NOMO-1 treated with dmso at 0.1 percent for 144 hours (cell line): ENCODE data around the gene ITPKB.
"Not testable (repeated sequence)": the region's sequence is repeated elsewhere in the genome, so short reads cannot be mapped to it uniquely, and the experiment has no call there.

Source experiments
- DNase-seq: peaks from one replicate; lab custom pipeline; 2025; ENCODE audit not compliant: unreplicated experiment; lab: John Stamatoyannopoulos, UW

Gene ITPKB

DNA sequence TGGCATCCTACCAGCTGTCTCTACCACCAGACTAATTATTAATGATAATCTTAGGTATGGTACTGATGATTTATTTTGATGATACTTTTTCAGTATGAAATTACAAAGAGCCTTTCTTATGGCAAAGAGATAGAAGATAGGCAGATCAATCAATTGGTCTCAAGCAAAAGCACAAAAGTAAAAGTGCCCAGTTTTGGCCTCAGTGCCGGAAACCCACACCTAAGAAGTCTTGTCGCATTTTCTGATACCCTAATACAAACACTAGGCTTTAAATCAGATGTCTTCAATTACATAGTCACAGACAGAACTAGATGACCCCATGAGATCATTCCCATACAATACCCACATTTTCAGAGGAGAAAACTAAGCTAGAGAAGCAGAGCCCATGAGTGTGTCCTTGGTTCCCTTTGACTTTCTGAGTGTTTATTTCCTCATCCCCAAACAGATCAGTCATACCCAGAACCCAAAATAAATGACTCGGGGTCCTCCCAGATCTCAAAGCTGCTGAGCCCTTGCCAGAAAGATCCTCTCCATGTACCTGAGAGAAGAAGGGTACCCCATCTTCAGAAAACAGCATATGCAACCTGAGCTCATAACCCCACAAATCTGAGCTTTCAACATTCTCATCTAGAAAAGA lies 7.7 kb downstream of the ITPKB start:
- no peak for DNase-seq

DNA sequence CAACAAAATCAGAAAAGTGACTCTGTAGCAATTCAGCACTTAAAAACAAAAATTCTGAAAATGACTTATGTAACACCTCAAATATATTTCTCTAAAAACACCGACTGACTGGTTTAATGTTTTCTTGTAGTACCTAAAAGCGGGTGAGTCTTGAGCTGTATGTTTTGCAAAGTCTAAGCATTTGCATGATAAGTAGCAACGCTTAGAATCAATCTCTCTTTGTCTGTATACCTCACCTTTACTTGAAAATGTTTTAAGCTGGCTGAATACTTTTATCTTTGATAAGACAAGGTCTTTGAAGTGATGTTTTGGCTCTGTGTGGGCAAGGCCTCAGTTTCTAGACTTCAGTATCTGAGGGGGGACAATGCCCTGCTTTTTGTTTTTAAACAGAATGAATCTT lies 8.2 kb downstream of the ITPKB start:
- no peak for DNase-seq

DNA sequence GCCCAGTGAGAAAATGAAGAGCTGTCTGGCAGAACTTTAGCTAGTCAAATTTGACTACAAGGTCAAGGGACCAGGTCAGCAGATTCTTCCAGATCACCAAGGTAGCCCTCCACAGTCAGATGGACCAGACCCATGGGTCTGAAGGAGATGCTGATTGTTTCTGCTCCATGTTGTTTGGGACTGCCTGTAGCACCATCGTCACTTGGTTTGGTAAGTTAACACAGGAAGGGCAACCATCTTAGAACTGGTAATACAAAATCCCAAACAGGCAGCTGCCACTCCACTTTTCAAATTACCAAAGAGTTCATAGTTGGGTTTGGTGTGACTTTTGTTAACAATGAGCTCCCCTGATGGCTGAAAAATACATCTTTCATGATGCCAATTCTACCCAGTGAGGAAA lies 9.0 kb downstream of the ITPKB start:
- DNase-seq = no peak

DNA sequence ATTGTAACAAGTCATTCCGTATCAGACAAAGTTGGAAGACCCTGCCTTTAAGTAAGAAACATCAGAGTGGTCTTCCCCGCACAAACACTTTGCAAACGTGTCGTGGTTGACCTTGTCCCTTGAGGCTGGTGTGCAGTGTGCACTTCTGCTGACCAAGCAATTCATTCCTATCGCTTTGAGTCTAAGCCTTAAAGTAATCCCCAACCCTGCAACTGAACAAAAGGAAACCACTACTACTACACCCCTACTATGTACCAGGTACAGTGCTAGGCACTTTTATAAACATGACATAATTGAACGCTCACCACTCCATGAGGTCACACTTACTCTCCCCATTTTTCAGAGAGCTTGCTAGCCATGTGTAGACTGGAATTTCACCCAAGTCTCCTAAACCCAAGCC lies 10.6 kb downstream of the ITPKB start:
- no peak for DNase-seq

DNA sequence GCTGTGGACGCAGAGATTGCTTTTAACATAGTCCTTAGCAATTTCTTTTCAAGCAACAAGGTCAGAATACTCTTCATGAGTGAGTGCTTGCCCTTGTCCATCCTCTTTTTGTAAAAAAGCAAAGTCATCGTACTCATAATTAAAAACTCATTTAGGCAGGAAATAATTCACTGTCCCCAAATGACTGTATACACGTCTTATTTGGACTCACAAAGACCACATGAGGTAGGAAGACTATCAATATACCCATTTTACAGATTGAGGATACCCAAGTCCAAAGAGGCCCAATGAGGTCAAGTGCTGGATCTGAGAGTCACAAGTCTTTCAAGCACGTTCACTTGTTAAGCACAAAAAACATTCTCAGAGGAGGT lies 13.2 kb downstream of the ITPKB start:
- DNase-seq = no peak

DNA sequence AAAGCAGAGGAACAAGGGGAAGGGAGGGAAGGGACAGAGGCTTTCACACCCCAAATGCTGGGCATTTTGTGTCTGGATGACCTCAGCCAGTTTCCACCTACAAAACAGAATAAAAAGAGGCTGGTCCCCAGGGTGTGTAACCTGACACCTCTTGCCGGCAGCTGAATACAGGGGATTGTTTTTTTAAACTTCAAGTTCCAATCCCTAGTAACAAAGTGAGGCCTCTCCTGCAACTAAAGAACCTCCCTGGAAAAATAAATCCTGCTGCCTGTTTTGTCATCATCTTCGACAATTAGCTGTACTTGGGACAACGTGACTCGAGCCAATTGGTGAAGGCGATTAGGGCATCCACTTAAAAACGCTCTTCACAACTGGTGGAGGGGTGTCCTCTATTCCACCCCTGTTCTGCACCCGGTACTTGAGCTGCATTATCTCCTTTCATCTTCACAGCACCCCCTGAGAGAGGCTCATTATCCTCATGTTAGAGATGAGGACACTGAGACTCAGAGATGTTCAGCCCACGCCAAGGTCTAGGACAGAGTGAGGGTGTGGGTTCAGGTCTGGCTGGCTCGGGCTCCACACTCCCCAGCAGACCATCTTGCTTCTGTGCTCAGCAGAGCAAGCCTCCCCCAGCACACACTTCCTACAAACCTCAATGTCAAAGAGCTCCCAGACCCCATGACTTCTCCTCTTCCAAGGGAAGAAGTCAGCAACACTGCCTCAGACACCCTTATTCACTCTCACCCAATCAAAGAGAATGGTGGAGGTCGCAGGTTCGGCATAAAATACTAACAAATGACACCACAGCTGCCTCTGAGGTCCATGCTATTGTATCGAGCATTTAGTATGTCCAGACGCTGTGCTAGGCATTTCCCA lies 15.2 kb downstream of the ITPKB start:
- no peak for DNase-seq

DNA sequence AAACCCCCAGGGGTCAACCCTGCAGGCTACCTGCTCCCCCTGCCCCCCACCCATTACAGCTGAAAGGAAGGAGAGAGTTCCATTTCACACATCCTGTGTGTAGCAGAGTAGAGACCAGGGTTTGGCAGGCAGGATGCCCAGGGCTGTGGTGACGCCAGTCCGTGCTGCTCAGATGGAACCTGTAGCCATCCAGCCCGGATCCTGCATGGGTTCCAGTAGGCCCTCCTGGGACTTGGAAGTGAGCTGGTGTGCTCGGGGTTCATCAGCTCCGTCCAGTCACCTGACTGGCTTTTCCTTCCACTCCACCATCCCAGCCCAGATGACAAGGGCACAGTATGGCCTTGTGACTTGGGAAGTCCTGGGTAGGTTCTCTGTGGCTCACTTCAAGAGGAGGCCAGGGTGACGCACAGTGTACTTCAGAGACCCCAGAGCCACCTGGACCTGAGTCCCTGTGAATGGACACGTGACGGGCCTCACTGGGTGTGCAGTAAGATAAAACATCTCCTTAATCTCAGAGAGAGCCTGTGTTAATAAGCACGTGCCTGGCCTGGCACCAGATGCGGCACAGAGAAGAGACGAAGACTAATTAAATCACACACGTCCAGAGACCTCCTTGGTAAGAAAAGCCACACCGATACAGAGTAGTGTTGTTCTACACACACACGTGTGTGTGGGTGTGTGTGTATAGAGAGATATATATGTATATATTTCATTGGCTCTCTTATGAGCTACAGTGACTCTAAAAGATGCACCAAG lies 16.0 kb downstream of the ITPKB start:
- no peak for DNase-seq

DNA sequence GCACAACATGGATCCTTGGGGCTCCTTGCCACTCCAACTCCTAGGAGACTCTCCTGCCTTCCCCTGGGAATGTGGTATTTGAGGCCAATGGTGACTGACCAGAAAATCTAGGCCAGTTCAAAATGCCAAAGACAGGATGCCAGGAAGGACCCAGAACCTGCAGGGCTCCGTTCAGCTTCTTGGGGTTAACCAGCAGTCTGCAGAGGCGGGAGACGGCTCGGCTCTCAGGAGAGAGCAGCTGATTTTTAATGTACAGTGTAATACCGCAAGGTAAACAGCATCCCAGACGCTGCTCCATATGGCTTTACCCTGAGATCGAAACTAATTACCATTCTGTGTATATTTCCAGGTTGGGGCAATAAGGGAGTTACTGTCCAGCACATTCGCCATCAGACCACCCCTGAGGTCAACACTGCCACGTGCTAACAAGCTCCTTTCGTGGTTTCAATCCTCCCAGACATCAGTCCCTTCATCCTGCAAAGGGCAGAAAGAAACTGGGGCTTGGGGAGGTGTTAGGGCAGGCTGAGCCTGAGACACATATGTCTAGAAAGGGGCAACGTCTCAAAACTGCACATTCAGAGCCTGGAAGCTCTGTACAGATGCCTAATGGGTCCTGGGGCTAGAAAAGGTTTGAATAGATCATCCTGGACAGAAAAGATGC lies 16.7 kb downstream of the ITPKB start:
- no peak for DNase-seq

DNA sequence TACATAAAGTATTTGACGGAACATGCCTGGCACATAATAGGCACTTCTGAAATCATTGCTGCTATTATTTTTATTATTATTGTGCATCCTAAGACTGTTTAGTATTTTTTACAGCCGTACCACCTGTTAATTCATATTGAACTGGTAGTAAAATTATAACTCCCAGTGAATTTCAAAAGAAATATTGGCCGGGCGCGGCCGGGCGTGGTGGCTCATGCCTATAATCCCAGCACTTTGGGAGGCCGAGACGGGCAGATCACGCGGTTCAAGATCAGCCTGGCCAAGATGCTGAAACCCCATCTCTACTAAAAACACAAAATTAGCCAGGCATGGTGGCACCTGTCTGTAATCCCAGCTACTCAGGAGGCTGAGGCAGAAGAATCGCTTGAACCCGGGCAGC lies 18.5 kb downstream of the ITPKB start:
- DNase-seq = not testable (repeated sequence)

DNA sequence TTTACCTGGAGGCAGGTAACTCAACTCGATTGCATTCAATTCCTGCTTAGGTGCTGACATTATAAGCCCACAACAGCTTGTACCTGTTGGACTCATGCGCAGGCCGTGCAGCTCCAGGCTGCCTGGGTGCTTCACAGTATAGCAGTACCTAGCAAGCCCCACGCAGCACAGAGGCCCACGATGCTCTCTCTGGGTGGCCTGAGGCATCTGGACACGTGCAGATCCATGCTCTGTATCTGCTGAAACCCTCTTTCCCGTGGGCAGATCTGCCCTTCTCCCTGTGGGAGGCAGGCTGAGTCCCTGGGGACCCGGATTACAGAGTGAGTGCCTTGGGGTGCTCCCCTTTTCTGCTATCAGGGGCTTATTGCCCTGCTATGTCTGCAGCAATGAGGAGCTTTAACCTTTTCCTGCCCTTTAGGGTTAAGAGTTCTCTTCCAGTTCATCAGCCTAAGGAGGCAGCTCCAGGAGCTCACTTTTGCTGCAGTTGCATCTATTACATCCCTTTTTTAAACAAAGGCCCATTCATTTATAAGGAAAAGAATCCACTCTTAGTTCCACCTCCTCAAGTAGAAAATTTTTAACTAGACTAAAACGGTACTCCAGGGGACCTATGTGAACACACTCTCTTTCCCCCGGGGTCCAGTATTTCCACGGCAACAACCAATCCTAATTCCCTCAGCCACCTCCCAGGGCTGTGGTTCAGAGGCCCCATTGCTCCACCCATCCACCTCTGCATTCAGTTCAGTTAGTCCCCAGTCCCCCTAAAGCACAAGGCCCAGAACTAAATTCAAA lies 19.3 kb downstream of the ITPKB start:
- no peak for DNase-seq

DNA sequence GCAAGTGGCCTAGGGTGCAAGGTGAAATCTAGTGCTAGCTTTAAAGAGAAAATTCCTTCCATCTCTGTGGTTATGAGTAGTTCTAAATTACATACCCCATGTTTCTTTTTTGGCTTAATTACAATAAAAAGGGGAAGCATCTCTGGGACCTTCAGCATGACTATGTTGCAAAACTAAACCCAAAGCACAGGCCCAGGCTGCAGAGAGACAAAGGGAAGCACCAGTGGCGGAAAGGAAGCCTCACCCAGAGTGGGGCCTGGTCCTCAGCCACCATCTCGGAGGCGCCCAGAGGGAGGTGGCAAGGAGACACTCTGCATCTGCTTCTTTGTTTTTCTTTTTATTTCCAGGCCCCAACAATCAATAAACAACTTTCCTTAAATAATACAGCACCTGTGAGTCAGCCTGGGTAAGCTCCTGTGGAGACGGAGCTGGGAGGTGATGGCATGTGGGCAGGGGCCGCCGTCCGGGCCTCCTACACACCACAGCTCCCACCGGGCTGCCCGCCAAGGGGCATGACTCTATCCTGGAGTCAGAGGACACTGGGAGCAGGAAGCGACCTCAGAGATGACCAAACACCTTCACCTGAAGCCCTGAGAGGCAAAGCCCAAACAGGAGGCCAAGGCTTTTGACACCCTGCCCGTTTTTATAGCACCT lies 21.7 kb downstream of the ITPKB start:
- peak; percentile 85 for DNase-seq

DNA sequence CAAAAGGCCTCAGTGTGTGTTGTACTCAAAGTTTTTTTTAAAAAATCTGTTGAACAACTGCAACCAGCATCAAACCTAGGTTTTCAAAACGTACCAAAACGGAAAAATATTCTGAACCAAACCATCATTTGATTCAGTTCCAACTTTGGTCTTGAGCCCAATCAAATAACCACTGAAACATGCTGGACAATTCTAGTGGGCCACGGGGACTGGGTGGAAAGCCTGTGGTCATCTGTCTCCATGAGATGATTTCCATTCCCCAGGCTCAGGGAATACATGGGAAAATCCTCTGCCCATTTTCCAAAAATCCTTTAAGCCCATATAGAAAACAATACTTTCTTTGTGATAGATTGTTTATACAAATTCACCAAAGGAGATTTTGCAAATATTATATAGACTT lies 22.5 kb downstream of the ITPKB start:
- no peak for DNase-seq

DNA sequence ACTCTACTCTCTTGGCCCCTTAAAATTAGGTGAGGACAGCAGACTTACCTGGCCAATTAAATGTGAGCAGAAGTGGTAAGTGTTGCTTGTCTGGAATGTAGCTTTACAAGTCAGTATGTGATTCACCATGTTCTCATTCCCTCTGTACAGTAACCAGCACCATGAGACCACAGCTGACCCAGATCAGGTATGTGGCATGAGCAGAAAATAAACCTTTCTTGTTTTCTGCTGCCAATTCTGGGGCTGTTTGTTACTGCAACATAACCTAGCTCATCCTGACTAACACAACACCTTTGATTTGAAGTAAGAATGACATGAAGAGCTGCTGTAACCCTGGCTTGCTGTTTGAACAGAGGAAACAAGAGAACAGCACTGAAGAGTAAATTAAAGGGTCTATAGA lies 24.9 kb downstream of the ITPKB start:
- DNase-seq = no peak

DNA sequence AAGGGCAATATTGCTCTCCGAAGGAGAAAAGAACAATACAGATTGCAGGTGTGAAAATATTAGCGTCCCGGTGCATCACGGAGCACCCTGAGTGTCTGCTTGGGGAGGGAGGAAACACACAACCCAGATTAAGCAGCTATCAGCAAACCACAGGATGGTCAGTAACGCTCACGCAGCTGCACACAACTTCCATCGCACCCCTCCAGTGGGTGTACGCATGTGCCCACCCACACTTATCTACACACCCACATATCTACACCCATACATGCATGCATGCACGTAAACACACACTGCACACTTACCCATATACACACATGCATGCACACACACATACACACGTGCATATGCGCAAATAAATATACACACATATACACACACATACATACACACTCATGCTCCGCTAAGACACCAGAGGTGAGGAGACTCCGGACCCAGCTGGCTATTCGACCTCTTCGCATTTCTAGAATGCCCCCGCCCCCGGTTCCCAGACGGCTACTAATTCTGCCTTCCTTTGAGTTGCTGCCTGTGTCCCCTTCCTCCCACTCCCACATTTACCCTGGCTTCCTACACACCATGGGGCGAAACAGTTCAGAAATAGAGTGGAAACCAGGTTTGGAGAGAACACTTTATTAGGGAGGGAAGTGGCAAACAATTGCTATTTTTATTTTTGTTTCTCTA lies 26.2 kb downstream of the ITPKB start:
- DNase-seq = no peak

DNA sequence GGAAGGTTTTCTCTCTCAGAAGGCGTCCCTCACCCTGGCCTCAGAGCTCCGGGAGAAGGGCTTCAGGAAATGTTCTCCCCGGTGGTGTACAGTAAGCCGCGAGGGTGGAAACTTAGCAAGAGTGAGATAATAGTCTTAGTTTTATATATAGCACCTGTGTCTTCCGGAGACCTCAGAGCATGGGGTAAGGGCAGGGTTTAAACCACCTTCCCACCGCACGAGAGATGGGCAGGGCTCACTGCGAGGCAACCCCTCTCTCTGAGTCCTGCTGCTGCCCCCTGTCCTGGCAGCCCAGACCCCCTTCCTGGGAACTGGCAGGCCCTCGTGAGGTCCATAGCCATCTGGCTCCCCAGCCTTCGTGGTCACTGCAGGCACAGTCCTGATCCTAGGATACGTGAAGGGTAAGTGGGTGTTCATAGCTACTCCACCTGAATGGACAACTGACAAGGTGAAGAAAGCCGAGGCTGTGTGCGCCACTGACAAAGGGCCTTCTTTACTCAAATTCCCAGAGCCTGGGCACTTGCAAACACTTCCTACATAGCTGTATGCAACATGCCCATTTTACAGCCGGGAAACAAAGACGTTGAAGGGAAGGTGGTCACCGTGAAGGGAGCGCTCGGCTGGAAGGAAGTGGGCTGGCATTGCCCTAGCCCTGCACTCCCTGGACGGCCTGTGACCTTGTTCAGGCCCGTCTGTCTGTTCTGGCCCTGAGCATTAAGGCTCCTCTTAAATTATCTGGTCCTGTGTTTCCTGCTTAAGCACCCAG lies 26.9 kb downstream of the ITPKB start:
- no peak for DNase-seq

DNA sequence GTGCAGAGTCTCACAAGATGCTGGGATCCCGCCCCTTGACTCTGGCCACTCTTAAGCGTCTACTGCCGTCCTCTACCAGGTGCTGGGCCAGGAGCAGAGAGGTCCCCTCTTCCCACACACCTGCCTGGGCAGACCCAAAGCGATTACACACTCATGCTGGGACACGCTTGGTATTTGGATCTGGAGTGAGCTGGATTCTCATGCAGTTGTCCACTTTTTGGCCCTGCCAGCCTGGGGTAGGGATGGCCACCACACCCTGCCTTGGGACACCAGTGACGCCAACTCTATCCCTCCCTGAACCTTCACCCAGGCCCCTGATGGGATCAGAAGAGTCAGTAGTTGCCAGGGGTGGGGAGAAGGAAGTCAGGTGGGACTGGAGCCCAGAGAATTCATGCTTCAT lies 28.6 kb downstream of the ITPKB start:
- DNase-seq = no peak

DNA sequence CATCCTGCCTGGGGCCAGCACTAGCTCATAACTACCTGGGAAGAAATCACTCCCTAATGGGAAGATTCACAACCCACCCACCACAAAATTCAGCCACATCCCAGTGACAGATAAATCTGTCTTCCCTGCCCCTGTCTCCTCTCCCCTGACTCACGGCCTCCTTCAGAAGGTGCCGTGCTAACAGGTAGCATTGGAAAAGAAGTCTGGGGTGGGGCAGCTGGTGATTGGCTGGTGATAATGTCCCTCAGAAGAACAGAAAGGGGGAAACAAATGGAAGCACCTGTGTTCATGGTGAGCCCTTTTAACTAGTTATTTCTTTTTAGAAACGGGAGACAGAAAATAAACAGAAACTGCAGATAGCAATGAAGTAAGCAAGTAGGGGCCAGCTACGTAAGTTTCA lies 29.1 kb downstream of the ITPKB start:
- DNase-seq = no peak

DNA sequence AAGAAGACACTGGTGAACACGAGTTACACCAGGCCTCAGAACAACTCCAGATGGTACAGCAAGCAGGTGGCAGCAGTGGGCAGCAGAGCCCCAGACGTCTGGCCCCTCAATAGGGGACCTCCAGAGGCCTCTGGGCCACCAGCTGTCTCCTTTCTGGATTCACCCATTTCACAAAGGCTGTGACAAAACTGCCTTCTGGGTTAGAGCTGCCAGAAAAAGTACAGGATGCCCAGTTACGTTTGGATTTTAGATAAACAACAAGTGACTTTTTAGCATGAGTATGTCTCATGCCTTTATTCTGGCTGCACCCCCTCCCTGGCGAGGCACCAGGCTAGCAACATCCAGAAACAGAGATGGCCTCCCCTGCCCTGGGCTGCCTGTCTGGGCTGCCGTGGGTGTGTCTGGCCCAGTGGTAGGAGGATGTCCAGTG lies 30.1 kb downstream of the ITPKB start:
- no peak for DNase-seq

DNA sequence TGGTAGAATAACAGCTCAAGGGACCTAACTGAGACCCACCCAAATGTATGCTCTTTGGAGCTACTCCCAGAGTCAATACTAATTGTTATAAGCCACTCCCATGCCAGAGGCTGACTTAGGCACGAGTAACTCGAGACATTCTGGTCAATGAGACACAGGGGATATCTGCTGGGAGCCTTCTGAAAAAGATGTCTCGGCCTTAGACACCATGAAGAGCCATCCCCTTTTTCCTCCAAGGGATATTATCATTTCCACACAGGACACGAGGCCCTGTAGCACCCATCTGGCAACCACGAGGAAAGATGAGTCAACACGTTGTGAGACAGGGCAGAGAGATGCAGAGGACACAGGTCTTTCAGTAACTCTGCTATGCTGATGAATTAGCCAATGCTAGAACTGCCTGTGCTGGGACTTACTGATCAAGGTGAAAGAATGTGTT lies 30.7 kb downstream of the ITPKB start:
- DNase-seq = no peak
